ENCODE measurements around the gene KCNQ2. TPM values are rescaled to one million over a fixed set of nuclear protein-coding genes. Genes with fewer than 3 reads are reported as not detected.

Gene KCNQ2
- total RNA-seq, 2 experiments from 2014 or later = 0.10 to 0.12 TPM

DNA sequence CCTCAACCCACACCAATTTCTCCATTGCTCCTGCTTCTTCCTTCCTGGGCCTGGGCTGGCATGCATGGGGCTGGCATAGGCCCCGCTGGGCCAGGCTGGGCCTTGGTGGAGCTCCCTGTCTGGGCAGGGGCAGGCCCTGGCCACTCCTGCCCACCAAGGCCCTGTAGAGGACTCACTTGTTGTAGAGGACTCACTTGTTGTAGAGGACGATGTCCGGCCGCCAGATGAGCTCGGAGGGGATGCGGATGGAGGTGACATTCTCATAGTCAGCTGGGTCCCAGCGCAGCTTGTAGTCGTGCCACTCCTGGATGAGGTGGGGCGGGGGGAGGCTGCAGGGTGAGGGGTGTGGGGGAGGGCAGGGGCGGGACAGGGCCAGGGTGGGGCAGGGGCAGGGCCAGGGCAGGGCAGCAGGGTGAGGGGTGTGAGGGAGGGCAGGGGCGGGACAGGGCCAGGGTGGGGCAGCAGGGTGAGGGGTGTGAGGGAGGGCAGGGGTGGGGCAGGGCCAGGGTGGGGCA, 116.6 kb downstream of the KCNQ2 start:
- no peak for DNase-seq
- no peaks in the 10 kb centered on the region for H3K4me1 Mint-ChIP-seq
- no peaks in the 10 kb centered on the region for H3K36me3 Mint-ChIP-seq (ENCODE audit: low read depth)
- ChIA-PET CTCF (no interaction called here), POLR2A (no interaction called here)
- no peak overlapping the region for H3K27ac Mint-ChIP-seq
- peaks cover 3% of the 10 kb centered on the region for H3K27me3 Mint-ChIP-seq
- no peak overlapping the region for H3K4me3 Mint-ChIP-seq
- peaks cover under 1% of the 10 kb centered on the region for H3K9me3 Mint-ChIP-seq

DNA sequence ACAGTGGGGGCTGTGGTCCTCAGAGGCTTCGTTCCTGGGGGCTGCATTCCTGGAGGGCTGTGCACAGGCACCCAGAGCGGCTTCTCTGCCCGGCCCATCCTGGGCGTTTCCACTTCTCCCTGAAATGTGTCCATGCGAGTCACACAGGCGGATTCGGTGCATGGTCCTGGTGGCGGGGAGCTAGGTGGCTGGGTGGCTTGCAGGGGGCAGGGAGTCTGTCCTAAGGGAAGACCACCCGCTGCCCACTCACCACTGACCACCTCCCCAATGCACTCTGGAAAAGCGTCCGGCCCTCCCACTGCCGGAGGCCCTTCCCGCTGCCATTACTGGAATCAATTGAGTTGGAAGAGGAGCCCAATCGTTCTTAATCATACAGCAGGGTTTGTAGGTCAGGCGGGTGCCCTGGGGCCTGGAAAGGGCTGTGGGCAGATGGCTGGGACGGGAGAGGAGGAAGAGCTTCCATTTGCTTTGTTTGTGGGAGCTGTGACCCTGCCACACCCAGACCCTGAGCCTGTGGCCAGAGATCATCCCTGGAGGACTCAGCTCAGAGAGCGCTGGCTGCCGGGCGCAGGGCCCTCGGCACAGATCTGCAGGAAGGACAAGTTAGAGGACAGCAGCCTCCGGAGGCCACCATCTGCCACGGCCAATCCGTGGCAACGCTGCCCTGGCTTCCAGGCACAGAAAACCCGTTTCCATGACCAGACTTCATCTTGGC, 117.7 kb downstream of the KCNQ2 start:
- Mint-ChIP-seq H3K36me3 (ENCODE audit: low read depth) (peaks cover 3% of the 10 kb centered on the region), H3K9me3 (peaks cover 8% of the 10 kb centered on the region), H3K27ac (no peak overlapping the region), H3K4me3 (no peak overlapping the region), H3K27me3 (peaks cover under 1% of the 10 kb centered on the region), H3K4me1 (no peaks in the 10 kb centered on the region)
- CTCF ChIA-PET = no interaction called here
- no peak for DNase-seq
- POLR2A ChIA-PET = no interaction called here

DNA sequence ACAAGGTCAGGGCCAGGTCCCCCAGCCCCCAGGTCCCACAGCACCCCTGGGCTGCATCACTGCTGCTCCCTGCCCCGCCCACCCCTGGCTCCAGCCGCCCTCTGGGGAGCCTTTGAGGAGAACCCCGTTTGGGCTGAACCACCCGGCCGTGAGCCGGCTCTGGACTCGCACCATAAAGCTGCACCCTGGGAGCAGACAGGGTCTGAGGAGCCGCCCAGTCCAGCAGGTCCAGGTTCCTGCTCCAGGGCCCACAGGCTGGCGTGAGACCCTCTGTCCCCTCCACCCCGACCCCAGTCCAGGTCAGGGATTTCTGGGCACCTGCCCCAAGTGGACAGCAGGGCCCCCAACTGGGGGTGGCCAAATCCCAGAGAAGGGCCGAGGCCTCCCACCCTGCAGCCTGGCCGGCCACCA, 119.6 kb downstream of the KCNQ2 start:
- no peak overlapping the region for H3K4me3 Mint-ChIP-seq
- ChIA-PET CTCF (no interaction called here), POLR2A (no interaction called here)
- H3K4me1 Mint-ChIP-seq = no peaks in the 10 kb centered on the region
- H3K27me3 Mint-ChIP-seq = no peaks in the 10 kb centered on the region
- DNase-seq = no peak
- peaks cover 3% of the 10 kb centered on the region for H3K36me3 Mint-ChIP-seq (ENCODE audit: low read depth)
- peaks cover 8% of the 10 kb centered on the region for H3K9me3 Mint-ChIP-seq
- H3K27ac Mint-ChIP-seq = no peak overlapping the region

DNA sequence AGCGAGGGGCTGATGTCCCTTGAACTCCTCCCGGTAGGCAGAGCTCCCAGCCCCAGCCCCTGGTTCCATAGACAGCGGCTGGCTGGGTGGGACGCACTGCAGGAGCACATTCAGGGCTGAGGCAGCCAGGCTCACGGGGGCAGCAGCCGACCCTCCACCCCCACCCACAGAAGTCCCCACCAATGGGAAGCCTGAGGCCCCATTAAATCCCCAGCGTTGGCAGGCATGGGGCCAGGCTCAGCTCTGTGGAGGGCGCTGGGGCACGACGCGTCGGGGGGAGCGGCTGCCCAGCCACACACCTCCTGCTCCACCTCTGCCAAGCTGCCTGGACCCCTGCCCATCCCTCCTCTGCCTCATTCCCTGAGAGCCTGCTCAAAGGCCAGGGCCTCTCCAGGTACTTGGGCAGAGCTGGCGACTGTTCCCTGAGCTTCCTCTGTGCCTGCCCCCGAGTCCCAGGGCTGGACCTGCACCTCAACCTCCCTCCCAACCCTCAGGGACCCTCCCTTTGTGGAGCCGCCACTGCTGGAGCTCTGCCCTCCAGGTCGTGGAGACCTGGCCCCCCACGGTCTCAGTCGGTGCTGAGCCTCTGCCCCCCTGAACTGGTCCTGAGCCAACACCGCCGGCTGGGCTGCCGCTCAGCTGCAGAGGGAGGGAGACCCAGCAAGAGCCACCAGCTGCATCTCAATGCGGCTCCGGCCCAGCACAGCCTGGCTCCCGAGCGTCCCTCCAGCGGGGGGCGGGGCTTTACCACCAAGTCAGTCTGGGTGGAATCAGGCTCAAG, 120.5 kb downstream of the KCNQ2 start:
- ChIA-PET CTCF (no interaction called here), POLR2A (no interaction called here)
- Mint-ChIP-seq H3K4me3 (no peak overlapping the region), H3K27me3 (no peaks in the 10 kb centered on the region), H3K36me3 (ENCODE audit: low read depth) (peaks cover 3% of the 10 kb centered on the region), H3K27ac (no peak overlapping the region), H3K4me1 (no peaks in the 10 kb centered on the region), H3K9me3 (peaks cover 8% of the 10 kb centered on the region)
- DNase-seq = no peak

DNA sequence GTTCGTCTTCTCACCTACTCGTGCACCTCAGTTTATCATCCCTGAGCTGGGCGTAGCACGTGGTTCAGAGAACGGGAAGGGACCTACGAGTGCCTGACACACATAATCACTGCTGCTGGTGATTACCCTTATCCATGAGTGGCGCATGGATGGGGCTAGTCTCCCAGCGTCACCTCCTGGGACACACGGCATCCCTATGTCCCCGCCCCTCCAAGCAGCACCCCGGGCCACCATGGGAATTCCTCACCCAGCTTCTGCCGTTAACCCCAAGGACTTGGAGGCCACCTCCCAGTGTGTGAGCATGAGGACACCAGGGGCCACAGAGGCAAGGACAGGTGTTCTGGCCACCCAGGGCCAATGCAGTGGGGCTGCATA, 121.1 kb downstream of the KCNQ2 start:
- Mint-ChIP-seq H3K9me3 (peaks cover 8% of the 10 kb centered on the region), H3K4me1 (no peaks in the 10 kb centered on the region), H3K4me3 (no peak overlapping the region), H3K36me3 (ENCODE audit: low read depth) (peaks cover 3% of the 10 kb centered on the region), H3K27me3 (no peaks in the 10 kb centered on the region), H3K27ac (no peak overlapping the region)
- DNase-seq = no peak
- ChIA-PET POLR2A (no interaction called here), CTCF (no interaction called here)

DNA sequence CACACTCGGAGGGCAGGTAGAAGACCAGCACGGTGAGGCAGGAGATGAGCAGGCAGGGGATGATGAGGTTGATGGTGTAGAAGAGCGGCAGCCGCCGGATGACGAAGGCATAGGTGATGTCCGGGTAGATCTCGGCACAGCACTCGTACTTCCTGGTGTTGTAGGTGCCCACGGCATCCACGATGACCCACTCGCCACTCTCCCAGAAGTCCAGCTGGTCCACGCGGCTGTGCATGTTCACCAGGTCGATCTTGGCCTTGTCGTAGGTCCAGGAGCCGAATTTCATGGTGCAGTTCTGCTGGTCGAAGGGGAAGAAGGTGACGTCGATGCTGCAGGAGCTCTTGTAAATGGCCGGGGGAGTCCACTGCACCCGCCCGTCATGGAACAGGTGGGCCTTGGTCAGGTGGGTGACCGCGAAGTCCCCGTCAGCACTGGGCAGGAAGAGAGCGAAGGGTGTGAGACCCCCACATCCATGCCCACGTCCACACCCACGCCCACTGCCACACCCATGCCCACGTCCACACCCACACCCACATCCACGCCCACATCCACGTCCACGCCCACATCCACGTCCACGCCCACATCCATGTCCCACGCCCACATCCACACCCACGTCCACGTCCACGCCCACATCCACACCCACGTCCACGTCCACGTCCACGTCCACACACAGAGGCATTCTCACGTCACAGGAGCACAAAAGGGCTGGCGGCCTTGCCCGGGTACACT, 121.7 kb downstream of the KCNQ2 start:
- DNase-seq = no peak
- Mint-ChIP-seq H3K9me3 (peaks cover 8% of the 10 kb centered on the region), H3K4me1 (no peaks in the 10 kb centered on the region), H3K4me3 (no peak overlapping the region), H3K27me3 (no peaks in the 10 kb centered on the region), H3K27ac (no peak overlapping the region), H3K36me3 (ENCODE audit: low read depth) (peaks cover 3% of the 10 kb centered on the region)
- POLR2A ChIA-PET = no interaction called here
- CTCF ChIA-PET = no interaction called here

Other genes with a start within 250 kb of the KCNQ2 start
- not detected for gene BIRC7, start 236.8 kb downstream of the KCNQ2 start, total RNA-seq
- not detected for gene NKAIN4, start 218.2 kb downstream of the KCNQ2 start, total RNA-seq
- 10 to 100 TPM; 88.0 to 94.4 TPM for gene ARFGAP1, start 199.8 kb downstream of the KCNQ2 start, total RNA-seq
- not detected for gene COL20A1, start 179.5 kb downstream of the KCNQ2 start, total RNA-seq
- not detected for gene CHRNA4, start 111.3 kb downstream of the KCNQ2 start, total RNA-seq
- under 1 TPM; 0.12 to 0.17 TPM for gene EEF1A2, start 26.4 kb upstream of the KCNQ2 start, total RNA-seq
- gene PPDPF, start 48.1 kb upstream of the KCNQ2 start, total RNA-seq = 100 to 1,000 TPM; 167 to 193 TPM
- under 1 TPM; 0.71 to 0.74 TPM for gene PTK6, start 64.7 kb upstream of the KCNQ2 start, total RNA-seq
- gene SRMS, start 75.1 kb upstream of the KCNQ2 start, total RNA-seq = not detected
- under 1 TPM; 0.15 to 0.57 TPM for gene FNDC11, start 81.5 kb upstream of the KCNQ2 start, total RNA-seq
- gene HELZ2, start 101.6 kb upstream of the KCNQ2 start, total RNA-seq = 100 to 1,000 TPM in 1 of 2 experiments, 10 to 100 TPM in 1; 95.5 to 107 TPM
- gene GMEB2, start 154.4 kb upstream of the KCNQ2 start, total RNA-seq = 10 to 100 TPM; 20.0 to 20.5 TPM
- 10 to 100 TPM; 49.4 to 54.4 TPM for gene STMN3, start 180.8 kb upstream of the KCNQ2 start, total RNA-seq
- gene RTEL1, start 185.7 kb upstream of the KCNQ2 start, total RNA-seq = 10 to 100 TPM; 53.3 to 58.9 TPM
- 1 to 10 TPM in 1 of 2 experiments, not detected in 1; 1.0 TPM for gene TNFRSF6B, start 224.0 kb upstream of the KCNQ2 start, total RNA-seq
- gene ARFRP1, start 235.3 kb upstream of the KCNQ2 start, total RNA-seq = 10 to 100 TPM; 52.7 to 64.5 TPM
- gene ZGPAT, start 235.4 kb upstream of the KCNQ2 start, total RNA-seq = 10 to 100 TPM; 37.3 to 43.3 TPM

Data from activated CD4-positive, alpha-beta T cell treated with anti-CD3 and anti-CD28 coated beads, Interleukin-2, amount 10 ng/mL, durations not matched to agents 7 days and 5 days (primary cell).